GM12873 (cell line): ENCODE results near the gene CREBBP.

Source experiments
- TF ChIP-seq, protein P1 (sequence below): IDR thresholded peaks from 2 replicates; pipeline ENCODE4 v1.5.1; 2012; ENCODE audit warnings: low read depth, mild to moderate bottlenecking, moderate library complexity, low read length, control low read depth; ENCODE audit not compliant: insufficient read depth; ENCODE audit errors: missing control alignments

Gene CREBBP

GRCh38 chr16:3754081-3754703 lies 126.3 kb downstream of the CREBBP start:
- TF ChIP-seq, protein P1, sequence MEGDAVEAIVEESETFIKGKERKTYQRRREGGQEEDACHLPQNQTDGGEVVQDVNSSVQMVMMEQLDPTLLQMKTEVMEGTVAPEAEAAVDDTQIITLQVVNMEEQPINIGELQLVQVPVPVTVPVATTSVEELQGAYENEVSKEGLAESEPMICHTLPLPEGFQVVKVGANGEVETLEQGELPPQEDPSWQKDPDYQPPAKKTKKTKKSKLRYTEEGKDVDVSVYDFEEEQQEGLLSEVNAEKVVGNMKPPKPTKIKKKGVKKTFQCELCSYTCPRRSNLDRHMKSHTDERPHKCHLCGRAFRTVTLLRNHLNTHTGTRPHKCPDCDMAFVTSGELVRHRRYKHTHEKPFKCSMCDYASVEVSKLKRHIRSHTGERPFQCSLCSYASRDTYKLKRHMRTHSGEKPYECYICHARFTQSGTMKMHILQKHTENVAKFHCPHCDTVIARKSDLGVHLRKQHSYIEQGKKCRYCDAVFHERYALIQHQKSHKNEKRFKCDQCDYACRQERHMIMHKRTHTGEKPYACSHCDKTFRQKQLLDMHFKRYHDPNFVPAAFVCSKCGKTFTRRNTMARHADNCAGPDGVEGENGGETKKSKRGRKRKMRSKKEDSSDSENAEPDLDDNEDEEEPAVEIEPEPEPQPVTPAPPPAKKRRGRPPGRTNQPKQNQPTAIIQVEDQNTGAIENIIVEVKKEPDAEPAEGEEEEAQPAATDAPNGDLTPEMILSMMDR = no peak

DNA sequence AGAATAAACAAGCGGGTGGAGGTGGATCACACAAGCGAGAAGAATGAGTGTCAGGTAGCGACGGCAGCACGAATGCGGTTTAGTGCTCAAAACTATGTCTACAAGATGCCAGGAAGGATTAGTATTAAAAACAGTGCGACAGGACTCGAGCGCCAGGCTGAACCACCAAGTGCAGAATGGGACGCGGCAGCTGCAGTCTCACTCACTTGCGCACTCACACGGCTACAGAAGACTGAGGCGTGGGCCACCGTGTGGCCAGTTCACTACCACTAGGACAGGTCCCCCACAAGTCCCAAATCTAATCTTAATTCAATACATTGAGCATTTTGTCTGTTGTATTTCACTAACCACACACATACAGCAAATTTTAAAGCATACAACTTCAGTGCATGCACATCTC lies 127.5 kb downstream of the CREBBP start:
- TF ChIP-seq, protein P1 = no peak

GRCh38 chr16:3751878-3752277 lies 128.6 kb downstream of the CREBBP start:
- TF ChIP-seq, protein P1 = no peak

- TF ChIP-seq, protein P1 = no peak
Observed at GRCh38 chr16:3748307-3748706, 132.2 kb downstream of the CREBBP start.

GRCh38 chr16:3745751-3746355 lies 134.7 kb downstream of the CREBBP start:
- TF ChIP-seq, protein P1 = no peak

DNA sequence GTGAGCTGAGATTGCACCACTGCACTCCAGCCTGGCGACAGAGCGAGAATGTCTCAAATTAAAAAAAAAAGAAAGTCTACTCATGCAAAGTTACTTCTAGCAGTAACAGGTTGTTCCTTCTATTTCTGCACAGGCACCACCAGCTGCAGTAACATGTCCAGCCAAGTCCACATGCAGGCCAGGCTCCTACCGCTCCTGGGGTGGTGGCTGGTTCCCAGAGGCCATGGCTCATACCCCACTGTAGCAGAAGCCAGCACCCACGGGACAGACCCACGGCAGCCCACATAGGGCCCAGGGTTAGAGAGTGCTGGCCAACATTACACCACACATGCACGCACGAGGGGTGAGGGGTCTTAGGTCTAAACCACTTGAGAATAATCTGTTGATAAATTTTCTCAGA lies 136.5 kb downstream of the CREBBP start:
- TF ChIP-seq, protein P1 = no peak

DNA sequence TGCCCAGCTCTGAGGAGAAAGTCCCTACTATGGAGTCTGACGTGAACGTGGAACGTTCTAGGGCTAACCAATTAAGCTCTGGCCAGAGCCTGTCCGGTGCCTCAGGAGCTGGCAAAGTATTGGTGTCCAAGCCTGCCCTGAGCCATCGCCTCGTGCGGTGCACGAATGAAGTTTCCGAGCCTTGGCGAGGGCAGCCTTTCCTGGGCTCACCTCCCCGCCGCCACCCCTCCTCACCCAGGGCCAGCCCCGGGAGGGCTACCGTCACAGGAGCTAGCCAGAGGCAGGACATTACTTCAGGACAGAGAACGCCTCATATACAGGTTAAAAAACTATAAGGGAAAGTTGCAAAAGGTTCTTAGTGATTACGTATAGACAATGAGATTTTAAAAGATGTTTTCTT lies 139.6 kb downstream of the CREBBP start:
- TF ChIP-seq, protein P1 = no peak
